Measurements from ENCODE around the gene MBOAT1.

The MBOAT1 gene

GRCh38 chr6:20233007-20233730 lies 20.9 kb upstream of the MBOAT1 start:
- DNase-seq (ENCODE audit: low read depth): no peak

- DNase-seq (ENCODE audit: low read depth): no peak
Observed at GRCh38 chr6:20232188-20232587, 19.9 kb upstream of the MBOAT1 start.

GRCh38 chr6:20230401-20231119 lies 18.3 kb upstream of the MBOAT1 start:
- DNase-seq (ENCODE audit: low read depth): no peak

- no peak for DNase-seq (ENCODE audit: low read depth)
Observed at GRCh38 chr6:20229881-20230280, 17.6 kb upstream of the MBOAT1 start.

- DNase-seq (ENCODE audit: low read depth): no peak
Observed at GRCh38 chr6:20227350-20227749, 15.1 kb upstream of the MBOAT1 start.

- DNase-seq (ENCODE audit: low read depth): no peak
Observed at GRCh38 chr6:20223141-20223540, 10.9 kb upstream of the MBOAT1 start.

GRCh38 chr6:20221421-20221820 lies 9.2 kb upstream of the MBOAT1 start:
- DNase-seq (ENCODE audit: low read depth): no peak

- DNase-seq (ENCODE audit: low read depth): no peak
Observed at GRCh38 chr6:20220359-20220758, 8.1 kb upstream of the MBOAT1 start.

GRCh38 chr6:20217891-20218290 lies 5.6 kb upstream of the MBOAT1 start:
- DNase-seq (ENCODE audit: low read depth): no peak

- DNase-seq (ENCODE audit: low read depth): no peak
Observed at GRCh38 chr6:20217324-20217855, 5.1 kb upstream of the MBOAT1 start.

- no peak for DNase-seq (ENCODE audit: low read depth)
Observed at GRCh38 chr6:20215310-20215709, 3.0 kb upstream of the MBOAT1 start.

GRCh38 chr6:20213271-20213798 lies 1.1 kb upstream of the MBOAT1 start:
- no peak for DNase-seq (ENCODE audit: low read depth)

GRCh38 chr6:20211941-20212391 lies 303 bp downstream of the MBOAT1 start:
- DNase-seq (ENCODE audit: low read depth): no peak

- DNase-seq (ENCODE audit: low read depth): no peak
Observed at GRCh38 chr6:20211037-20211940, 980 bp downstream of the MBOAT1 start.

GRCh38 chr6:20210158-20210557 lies 2.1 kb downstream of the MBOAT1 start:
- no peak for DNase-seq (ENCODE audit: low read depth)

- DNase-seq (ENCODE audit: low read depth): no peak
Observed at GRCh38 chr6:20208687-20209378, 3.4 kb downstream of the MBOAT1 start.

- DNase-seq (ENCODE audit: low read depth): no peak
Observed at GRCh38 chr6:20207088-20207418, 5.2 kb downstream of the MBOAT1 start.

GRCh38 chr6:20205722-20206161 lies 6.5 kb downstream of the MBOAT1 start:
- no peak for DNase-seq (ENCODE audit: low read depth)

- DNase-seq (ENCODE audit: low read depth): no peak
Observed at GRCh38 chr6:20204512-20204894, 7.8 kb downstream of the MBOAT1 start.

- DNase-seq (ENCODE audit: low read depth): no peak
Observed at GRCh38 chr6:20203561-20204511, 8.4 kb downstream of the MBOAT1 start.
